WERI-Rb-1 (cell line): ENCODE measurements around the gene MYL12A.

Source experiments
- DNase-seq: peaks from one replicate; pipeline ENCODE4 v3.0.0-alpha.2; 2020
- H3K27ac ChIP-seq: fragments of 250-450 bp; sonication (Bioruptor Pico); 2 replicates; pipeline ENCODE4 v1.5.1; 2020; ENCODE audit warnings: mild to moderate bottlenecking, moderate library complexity
- H3K27me3 ChIP-seq: fragments of 250-450 bp; sonication (Bioruptor Pico); 2 replicates; pipeline ENCODE4 v1.5.1; 2021; ENCODE audit warnings: mild to moderate bottlenecking, low read depth, moderate library complexity; ENCODE audit not compliant: insufficient read depth, severe bottlenecking
- H3K36me3 ChIP-seq: fragments of 250-450 bp; sonication (Bioruptor Pico); 2 replicates; pipeline ENCODE4 v1.5.1; 2020; ENCODE audit warnings: mild to moderate bottlenecking, moderate library complexity
- H3K4me3 ChIP-seq: 2 replicates; pipeline ENCODE4 v1.5.1; 2011; ENCODE audit warnings: low read depth, mild to moderate bottlenecking, control low read depth, low read length
- H3K9me3 ChIP-seq: fragments of 250-450 bp; sonication (Bioruptor Pico); 2 replicates; pipeline ENCODE4 v1.5.1; 2021; ENCODE audit warnings: mild to moderate bottlenecking, moderate library complexity; ENCODE audit not compliant: severe bottlenecking
- CTCF ChIP-seq: IDR thresholded peaks from 2 replicates; pipeline ENCODE4 v1.5.1; 2011; ENCODE audit warnings: low read depth, mild to moderate bottlenecking, control low read depth, inconsistent platforms, low read length

The MYL12A gene

GRCh38 chr18:3233004-3233403 lies 14.6 kb upstream of the MYL12A start:
- H3K9me3 ChIP-seq, result peaks cover 5% of the 10 kb centered on the region
- H3K27me3 ChIP-seq, result no peaks in the 10 kb centered on the region
- no peak overlapping the region for H3K4me3 ChIP-seq
- no peak overlapping the region for H3K27ac ChIP-seq
- no peaks in the 10 kb centered on the region for H3K36me3 ChIP-seq
- no peak for DNase-seq
- TF ChIP-seq CTCF, result no peak

GRCh38 chr18:3233433-3234168 lies 14.0 kb upstream of the MYL12A start:
- TF ChIP-seq CTCF, result no peak
- H3K36me3 ChIP-seq, result no peaks in the 10 kb centered on the region
- H3K4me3 ChIP-seq, result no peak overlapping the region
- DNase-seq, result no peak
- H3K27me3 ChIP-seq, result no peaks in the 10 kb centered on the region
- H3K9me3 ChIP-seq, result peaks cover 5% of the 10 kb centered on the region
- H3K27ac ChIP-seq, result no peak overlapping the region; the same call in 1 of the 2 replicates

GRCh38 chr18:3234457-3234856 lies 13.1 kb upstream of the MYL12A start:
- no peaks in the 10 kb centered on the region for H3K36me3 ChIP-seq
- no peak for TF ChIP-seq CTCF
- H3K4me3 ChIP-seq, result no peak overlapping the region
- peak overlapping the region; percentile 66 for H3K27ac ChIP-seq
- no peaks in the 10 kb centered on the region for H3K27me3 ChIP-seq
- H3K9me3 ChIP-seq, result peaks cover 5% of the 10 kb centered on the region
- peak; percentile 22 for DNase-seq

GRCh38 chr18:3235846-3236245 lies 11.8 kb upstream of the MYL12A start:
- Histone ChIP-seq H3K27ac (peak overlapping the region; percentile 66), H3K27me3 (no peaks in the 10 kb centered on the region), H3K9me3 (peaks cover 5% of the 10 kb centered on the region), H3K4me3 (no peak overlapping the region), H3K36me3 (no peaks in the 10 kb centered on the region)
- TF ChIP-seq CTCF, result no peak
- no peak for DNase-seq

- H3K4me3 ChIP-seq, result no peak overlapping the region
- TF ChIP-seq CTCF, result no peak
- H3K36me3 ChIP-seq, result no peaks in the 10 kb centered on the region
- H3K9me3 ChIP-seq, result peaks cover 10% of the 10 kb centered on the region
- no peaks in the 10 kb centered on the region for H3K27me3 ChIP-seq
- no peak for DNase-seq
- H3K27ac ChIP-seq, result no peak overlapping the region
These were observed 11.1 kb upstream of the MYL12A start for GRCh38 chr18:3236470-3236869.

GRCh38 chr18:3238742-3239141 lies 8.9 kb upstream of the MYL12A start:
- no peaks in the 10 kb centered on the region for H3K27me3 ChIP-seq
- no peaks in the 10 kb centered on the region for H3K36me3 ChIP-seq
- H3K27ac ChIP-seq, result no peak overlapping the region
- peaks cover 10% of the 10 kb centered on the region for H3K9me3 ChIP-seq
- H3K4me3 ChIP-seq, result no peak overlapping the region
- DNase-seq, result peak; percentile 29
- peak; percentile 31; the same call in 1 of the 2 replicates for TF ChIP-seq CTCF
